D721Med (cell line): ENCODE results near the gene PRKCA.

Source experiments
- DNase-seq: peaks from one replicate; pipeline ENCODE4 v3.0.0; 2011; ENCODE audit warnings: low spot score; ENCODE audit not compliant: insufficient read length
- FAIRE-seq: peaks from 2 replicates; lab custom pipeline; 2011; peaks lifted over from hg19 to GRCh38; lab: Jason Lieb, UNC
- CTCF ChIP-seq: IDR thresholded peaks from 2 replicates; pipeline ENCODE4 v1.5.1; 2012; ENCODE audit warnings: mild to moderate bottlenecking, control low read depth; ENCODE audit not compliant: insufficient read depth; ENCODE audit errors: missing control alignments

PRKCA gene

DNA sequence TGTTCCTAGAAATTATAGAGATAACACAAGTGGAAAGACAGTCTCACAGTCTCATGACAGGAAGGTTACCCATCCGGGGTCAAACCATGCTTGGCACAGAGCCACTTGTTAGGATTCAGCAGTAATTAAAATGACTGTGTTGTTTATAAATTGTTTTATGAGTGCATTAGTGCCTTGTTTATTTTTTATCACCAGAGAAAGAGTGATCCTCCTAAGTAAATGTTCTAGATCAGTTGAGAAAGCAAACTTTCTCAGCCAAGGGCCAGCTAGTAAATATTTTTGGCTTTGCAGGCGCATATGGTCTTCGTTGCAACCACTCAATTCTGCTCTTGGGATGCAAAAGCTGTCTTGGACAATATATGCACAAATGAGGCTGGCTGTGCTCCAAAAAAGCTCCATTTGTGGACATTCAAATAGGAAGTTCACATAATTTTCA, 278.6 kb downstream of the PRKCA start:
- FAIRE-seq (no peak), DNase-seq (no peak)
- no peak for TF ChIP-seq CTCF

- no peak for FAIRE-seq
Observed at GRCh38 chr17:66582373-66583111, 280.1 kb downstream of the PRKCA start.

DNA sequence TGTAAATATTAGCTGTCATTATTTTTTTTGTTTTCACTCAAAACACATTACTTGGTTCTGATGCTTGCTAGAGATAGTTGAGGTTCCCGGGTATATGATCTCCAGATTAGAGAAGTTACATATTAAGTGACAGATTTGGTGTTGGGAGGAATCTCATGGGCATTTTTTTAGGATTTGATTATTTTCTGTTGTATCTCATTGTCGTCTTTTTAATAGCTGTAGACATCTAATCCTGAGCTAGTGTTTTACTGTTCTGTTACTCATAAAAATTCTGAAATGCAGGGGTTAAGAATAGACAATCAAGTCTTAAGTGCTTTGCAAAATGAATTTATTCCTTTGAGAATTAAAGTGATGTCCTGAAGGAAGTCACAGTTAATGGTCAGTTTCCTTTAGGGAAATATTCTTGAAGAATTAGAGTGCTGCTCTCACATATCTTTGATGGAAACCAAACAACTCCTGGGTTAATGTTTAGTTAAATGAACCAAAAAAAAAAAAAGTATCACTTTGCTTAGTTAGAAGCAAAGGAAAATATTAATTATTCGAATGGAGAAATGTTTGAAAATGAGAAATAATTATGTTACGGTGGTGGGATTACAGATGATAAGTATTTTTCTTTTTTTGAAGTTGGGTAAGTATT, 280.8 kb downstream of the PRKCA start:
- FAIRE-seq = no peak
- no peak for TF ChIP-seq CTCF
- no peak for DNase-seq

More at GRCh38 chr17:66582373-66583111, 280.1 kb downstream of the PRKCA start:
- DNase-seq = no peak
- no peak for TF ChIP-seq CTCF

- TF ChIP-seq CTCF = no peak
- FAIRE-seq (no peak), DNase-seq (no peak)
Observed at GRCh38 chr17:66584927-66585326, 282.5 kb downstream of the PRKCA start.

DNA sequence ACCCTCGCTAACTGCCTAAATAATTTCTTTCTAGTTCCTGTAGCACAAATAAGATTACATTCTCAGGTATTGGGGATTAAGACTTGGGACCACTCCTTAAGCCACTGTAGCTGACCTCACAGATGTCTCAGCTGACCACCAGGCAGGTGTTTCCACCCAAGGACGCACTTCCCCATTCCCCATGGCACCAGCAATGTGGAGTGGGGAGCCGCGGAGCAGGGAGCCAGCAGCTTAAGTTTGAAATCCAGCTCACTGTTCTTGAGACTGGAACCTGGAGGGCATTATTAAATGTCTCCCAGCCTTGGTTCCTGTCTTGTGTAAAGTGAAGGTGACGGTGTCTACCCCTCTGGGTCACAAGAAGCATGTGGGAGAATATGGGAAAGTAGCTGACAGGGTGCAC, 283.1 kb downstream of the PRKCA start:
- FAIRE-seq (no peak), DNase-seq (no peak)
- TF ChIP-seq CTCF = no peak

- DNase-seq (no peak), FAIRE-seq (no peak)
- no peak for TF ChIP-seq CTCF
Observed at GRCh38 chr17:66589892-66590291, 287.5 kb downstream of the PRKCA start.

DNA sequence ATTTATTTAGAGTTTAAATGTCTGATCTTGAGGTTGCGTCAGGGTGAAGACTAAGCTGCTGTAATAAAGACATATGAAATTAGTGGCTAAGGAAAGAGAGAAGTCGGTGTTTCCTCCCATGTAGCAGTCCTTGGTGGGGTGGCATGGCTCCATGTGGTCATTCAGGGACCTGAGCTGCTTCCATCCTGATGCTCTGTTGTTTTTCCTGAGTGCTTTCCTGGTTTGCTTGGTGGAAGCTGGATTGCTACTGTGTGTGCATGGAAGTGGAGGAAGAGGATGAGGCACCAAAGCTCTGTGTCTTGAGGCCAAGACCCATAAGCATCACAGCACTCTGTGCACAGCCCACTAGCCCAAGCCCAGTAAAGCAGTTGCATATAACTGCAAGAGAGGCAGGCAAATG, 290.7 kb downstream of the PRKCA start:
- FAIRE-seq (no peak), DNase-seq (no peak)
- no peak for TF ChIP-seq CTCF
